CD4-positive, alpha-beta T cell treated with Interleukin-12 subunit alpha and Interleukin-12 subunit beta, for 1 hour (primary cell): ENCODE measurements around the gene CALN1.
"Not testable (repeated sequence)": the region's sequence is repeated elsewhere in the genome, so short reads cannot be mapped to it uniquely, and the experiment has no call there.

Experiments used
- DNase-seq: peaks from one replicate; pipeline ENCODE4 v3.0.0-alpha.2; 2020

Gene CALN1

GRCh38 chr7:71777278-71777677 is 634.9 kb downstream of the CALN1 start:
- DNase-seq: no peak

- DNase-seq: no peak
Observed at GRCh38 chr7:71776726-71777125, 635.4 kb downstream of the CALN1 start.

- no peak for DNase-seq
Observed at GRCh38 chr7:71775648-71776047, 636.5 kb downstream of the CALN1 start.

- no peak for DNase-seq
Observed at GRCh38 chr7:71772779-71773178, 639.4 kb downstream of the CALN1 start.

GRCh38 chr7:71770269-71770907 is 641.8 kb downstream of the CALN1 start:
- DNase-seq: no peak

DNA sequence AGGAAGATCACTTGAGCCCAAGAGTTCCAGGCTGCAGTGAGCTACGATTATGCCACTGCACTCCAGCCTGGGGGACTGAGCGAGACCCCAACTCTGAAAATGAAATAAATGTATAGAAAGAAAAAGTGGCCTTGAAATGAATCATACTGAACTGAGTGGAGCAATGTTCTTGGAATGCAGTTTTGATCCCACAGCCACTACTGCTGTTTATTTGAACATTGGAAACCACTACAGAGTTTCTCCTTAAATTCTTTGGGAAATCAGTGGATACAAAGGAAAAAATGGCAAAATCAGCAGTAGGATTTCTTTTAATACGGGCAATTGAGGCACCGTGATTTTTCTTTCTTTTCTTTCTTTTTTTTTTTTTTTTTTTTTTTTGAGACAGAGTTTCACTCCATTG is 642.8 kb downstream of the CALN1 start:
- no peak for DNase-seq

GRCh38 chr7:71768450-71768849 is 643.7 kb downstream of the CALN1 start:
- no peak for DNase-seq

GRCh38 chr7:71766016-71766415 is 646.1 kb downstream of the CALN1 start:
- DNase-seq: no peak

- DNase-seq: no peak
Observed at GRCh38 chr7:71761336-71761735, 650.8 kb downstream of the CALN1 start.

- no peak for DNase-seq
Observed at GRCh38 chr7:71754828-71755227, 657.3 kb downstream of the CALN1 start.

DNA sequence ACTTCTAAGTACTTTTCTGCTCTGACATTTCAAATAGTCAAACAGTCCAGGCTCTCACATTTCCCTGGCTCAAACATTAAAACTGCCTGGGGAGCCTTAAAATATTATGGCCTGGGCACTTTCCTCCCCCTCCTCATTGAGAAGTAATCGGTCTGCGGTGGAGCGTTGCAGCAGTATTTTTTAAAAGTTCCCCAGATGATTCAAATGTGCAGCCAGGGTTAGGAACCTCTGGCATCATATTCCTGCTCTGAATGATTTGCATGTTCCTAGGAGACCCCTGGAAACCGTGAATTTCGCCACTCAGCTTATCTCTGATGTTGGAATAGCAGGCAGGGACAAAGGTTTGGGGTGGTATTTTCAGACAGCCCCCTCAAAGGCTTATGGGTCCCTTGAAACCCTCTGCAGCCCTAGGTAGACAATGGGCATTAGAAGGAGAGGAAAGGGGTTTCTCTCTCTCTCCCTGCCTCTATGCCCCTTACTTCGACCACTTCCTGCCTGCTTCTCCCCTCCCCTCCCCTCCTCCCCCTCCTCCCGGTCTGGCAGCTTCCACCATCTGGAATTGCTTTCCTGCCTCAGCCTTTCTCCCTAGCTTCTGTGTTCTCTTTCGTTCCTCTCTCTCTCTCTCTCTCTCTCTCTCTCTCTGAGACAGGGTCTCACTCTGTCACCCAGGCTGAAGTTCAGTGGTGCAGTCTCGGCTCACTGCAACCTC is 658.0 kb downstream of the CALN1 start:
- DNase-seq: no peak

DNA sequence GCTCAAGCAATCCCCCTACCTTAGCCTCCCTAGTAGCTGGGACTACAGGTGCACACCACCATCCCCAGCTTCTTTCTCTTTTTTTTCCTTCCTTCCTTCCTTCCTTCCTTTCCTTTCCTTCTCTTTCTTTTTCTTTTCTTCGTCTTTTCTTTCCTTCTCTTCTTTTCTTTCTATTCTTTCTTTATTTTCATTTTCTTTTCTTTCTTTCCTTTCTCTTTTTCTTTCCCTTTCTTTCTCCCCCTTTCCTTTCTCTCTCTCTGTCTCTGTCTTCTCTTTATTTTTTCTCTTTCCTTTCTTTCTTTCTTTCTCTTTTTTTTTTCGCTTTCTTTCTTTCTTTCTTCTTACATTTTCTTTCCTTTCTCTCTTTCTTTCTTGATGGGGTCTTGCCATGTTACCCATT is 658.9 kb downstream of the CALN1 start:
- no peak for DNase-seq

DNA sequence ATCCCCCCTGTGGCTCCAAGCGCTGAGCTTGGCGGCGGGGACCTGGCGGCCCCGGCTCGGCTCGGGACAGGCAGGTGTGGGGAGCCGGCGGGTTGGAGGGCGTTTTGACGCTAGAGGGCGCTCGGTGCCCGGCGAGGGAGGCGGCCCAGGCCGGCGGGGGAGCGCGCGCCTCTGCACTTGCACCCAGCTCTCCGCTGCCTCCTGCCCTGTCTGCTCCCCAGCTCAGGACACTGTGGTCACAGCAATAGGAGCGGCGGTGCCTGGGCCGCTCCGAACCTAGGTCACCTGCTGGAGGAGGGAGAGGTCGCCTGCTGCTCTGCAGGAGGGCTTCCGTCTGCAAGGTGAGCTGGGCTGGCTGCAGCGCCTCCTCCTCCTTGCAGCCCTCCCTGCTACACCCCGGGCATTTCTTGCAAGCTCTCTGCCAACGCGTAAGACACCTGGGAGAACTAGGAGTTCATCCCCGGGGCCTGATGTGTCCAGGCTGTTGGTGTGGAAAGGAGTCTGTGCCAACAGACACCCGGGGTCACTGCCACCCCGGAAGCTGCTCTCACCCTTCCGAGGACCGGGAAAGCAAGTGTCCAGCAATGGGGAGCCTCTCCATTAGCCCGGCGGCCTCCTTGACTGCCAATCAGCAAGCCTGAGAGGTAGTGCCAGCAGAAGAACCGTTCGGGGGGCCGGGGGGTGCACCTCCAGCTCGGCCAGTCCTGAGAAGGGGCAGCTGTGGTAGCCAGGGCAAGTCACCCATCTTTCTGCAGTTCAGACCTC is 659.8 kb downstream of the CALN1 start:
- peak; percentile 11 for DNase-seq

DNA sequence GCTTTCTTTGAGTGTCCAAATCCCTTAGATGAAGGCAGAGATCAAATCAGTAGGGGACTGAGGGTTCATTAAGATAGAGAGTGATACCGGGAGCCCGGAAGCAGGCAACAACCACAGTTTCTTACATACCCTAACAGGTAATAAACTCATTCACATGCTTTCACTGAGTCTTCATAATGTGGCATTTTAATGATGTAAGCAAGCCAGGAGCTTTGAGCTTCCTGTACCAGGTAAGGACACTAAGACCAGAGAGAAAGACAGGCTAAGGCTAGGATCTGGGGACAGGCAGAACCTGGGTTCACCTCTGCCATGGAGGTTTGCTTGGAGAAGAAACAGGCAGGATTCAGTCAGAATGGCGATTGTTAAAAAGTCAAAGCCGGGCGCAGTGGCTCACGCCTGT is 661.8 kb downstream of the CALN1 start:
- no peak for DNase-seq

- no peak for DNase-seq
Observed at GRCh38 chr7:71746006-71746405, 666.1 kb downstream of the CALN1 start.

- no peak for DNase-seq
Observed at GRCh38 chr7:71740174-71740560, 672.0 kb downstream of the CALN1 start.

DNA sequence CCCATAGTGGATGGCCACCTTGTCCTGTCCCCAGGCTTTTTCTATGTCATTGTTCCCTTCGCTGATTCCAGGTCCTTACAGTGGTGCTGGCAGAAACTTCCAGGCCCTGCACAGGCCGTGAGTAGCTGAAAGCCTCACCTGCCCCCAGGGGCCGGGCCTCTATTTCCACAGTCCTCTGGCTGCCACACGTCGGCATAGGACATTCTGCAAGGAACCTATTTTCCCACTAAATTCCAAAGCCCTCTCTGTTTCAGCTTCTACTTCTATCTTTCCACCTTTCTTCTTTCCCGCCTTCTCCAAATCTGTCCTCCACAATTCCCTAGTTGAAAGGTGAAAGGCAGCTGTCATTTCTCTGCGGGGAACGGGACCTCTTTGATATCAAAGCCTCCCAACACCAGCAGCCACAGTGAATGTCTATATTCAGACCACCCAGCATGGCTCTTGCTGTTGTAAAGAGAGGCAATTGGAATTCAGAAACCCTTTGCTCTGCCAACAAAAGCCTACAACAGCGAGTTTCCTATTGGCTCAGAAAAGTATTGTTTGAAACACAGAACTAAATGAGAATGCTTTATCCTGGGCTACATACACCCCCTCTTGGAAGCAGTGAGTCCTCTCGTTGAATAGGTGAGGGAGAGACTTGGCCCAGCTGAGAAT is 672.5 kb downstream of the CALN1 start:
- DNase-seq: no peak

- not testable (repeated sequence) for DNase-seq
Observed at GRCh38 chr7:71737931-71738540, 674.1 kb downstream of the CALN1 start.

DNA sequence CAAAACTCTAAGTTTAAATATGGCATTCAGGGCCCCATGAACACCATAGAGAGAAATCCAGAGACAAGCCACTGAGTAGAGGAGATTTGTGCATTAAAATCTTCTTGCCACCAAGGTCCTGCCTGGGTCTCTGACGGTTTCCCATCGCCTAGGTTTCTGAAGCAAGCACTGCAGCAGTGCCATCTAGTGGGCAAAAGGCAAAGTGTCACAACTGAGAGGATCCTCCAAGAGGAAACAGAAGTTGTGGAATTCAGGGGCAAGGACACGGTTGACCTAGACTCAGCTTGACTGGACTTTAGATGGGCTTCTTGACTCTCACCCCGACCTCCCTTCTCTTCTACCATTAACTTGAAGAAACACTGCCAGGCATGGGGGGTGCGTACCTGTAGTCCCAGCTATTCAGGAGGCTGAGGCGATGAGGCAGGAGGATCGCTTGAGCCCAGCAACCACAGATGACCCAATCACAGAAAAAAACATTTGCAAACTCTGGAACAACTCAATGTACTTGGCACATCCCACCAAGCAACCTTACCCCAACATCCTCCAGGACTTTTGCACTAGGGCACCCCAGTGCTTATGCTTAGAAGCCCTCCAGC is 676.1 kb downstream of the CALN1 start:
- peak; percentile 34 for DNase-seq

DNA sequence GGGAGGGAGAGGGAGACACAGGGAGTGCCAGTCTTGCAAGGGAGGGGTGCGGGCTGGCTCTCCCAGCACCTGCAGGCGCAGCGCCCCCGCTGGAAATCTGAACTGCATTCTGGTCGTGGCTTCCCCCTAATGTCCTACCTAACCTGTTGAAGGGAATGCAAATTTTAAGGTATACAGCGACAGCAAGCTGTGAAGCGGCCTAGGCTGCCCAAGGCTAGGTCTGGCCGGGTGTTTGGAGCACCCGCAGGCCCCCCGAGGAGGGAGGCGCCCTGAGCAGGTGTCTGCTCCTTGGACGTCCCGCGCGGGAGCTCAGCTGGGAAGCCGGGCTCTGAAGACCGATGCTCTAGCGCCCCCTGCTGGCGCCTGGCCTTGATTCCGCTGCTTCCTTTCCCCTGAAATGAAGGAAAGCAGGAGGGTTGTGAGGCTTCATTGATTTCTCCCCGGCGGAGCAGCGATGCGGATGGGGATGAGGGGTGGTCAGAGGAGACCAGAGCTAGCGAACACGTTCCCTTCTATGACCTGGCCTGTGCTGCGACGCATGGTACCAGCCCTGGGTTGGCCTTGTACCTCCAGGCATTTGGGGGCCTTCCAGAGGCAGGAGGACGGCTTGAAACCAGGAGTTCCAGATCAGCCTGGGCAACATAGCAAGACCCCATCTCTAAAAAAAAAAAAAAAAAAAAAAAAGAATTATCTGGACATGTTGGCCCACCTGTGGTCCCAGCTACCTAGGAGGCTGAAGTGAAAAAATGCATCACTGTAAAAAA is 678.8 kb downstream of the CALN1 start:
- DNase-seq: peak; percentile 49

GRCh38 chr7:71731740-71732139 is 680.4 kb downstream of the CALN1 start:
- no peak for DNase-seq
